ENCODE results near the gene PLXDC2.

The PLXDC2 gene

DNA sequence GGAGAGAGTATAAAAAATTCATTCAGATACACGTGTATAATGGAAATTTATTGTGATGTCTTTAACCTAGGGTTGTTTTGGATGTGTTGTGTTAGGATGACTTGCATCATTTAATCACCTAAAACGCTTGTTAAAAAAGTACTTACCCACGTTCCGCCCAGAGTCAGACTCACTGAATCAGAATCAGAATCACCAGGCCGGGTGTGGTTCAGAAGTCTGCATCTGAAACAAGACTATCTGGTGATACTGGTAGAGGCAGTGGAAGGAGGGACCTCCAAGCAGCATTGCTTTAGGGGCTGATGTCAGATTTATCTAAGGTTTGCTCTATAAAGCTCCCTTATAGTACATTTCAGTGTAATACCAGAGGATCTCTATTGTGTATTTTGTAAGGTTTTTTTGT, 20.5 kb upstream of the PLXDC2 start:
- no peaks in the 10 kb centered on the region for H3K4me1 ChIP-seq (ENCODE audit: insufficient read depth, low read length)

GRCh38 chr10:19800161-19800560, 16.1 kb upstream of the PLXDC2 start:
- Histone ChIP-seq H3K9ac (ENCODE audit: low read depth, low read length) (no peak overlapping the region), H3K4me1 (ENCODE audit: insufficient read depth, low read length) (no peaks in the 10 kb centered on the region), H3K9me3 (ENCODE audit: control insufficient read depth, insufficient read depth, low read length) (0 out of 2 replicates have a peak, but pooled peaks cover 2% of the 10 kb centered on the region), H3K36me3 (ENCODE audit: insufficient read depth, low read length) (no peaks in the 10 kb centered on the region)

More for the DNA sequence above, 20.5 kb upstream of the PLXDC2 start:
- H3K36me3 ChIP-seq (ENCODE audit: insufficient read depth, low read length): no peaks in the 10 kb centered on the region
- H3K9me3 ChIP-seq (ENCODE audit: control insufficient read depth, insufficient read depth, low read length): 0 out of 2 replicates have a peak, but pooled peaks cover 2% of the 10 kb centered on the region
- H3K9ac ChIP-seq (ENCODE audit: low read depth, low read length): no peak overlapping the region

- Histone ChIP-seq H3K9me3 (ENCODE audit: control insufficient read depth, insufficient read depth, low read length) (0 out of 2 replicates have a peak, but pooled peaks cover 2% of the 10 kb centered on the region), H3K36me3 (ENCODE audit: insufficient read depth, low read length) (no peaks in the 10 kb centered on the region), H3K4me1 (ENCODE audit: insufficient read depth, low read length) (no peaks in the 10 kb centered on the region), H3K9ac (ENCODE audit: low read depth, low read length) (no peak overlapping the region)
These were observed 14.9 kb upstream of the PLXDC2 start for GRCh38 chr10:19801369-19801768.

- 0 out of 2 replicates have a peak, but pooled peaks cover 2% of the 10 kb centered on the region for H3K9me3 ChIP-seq (ENCODE audit: control insufficient read depth, insufficient read depth, low read length)
- no peaks in the 10 kb centered on the region for H3K36me3 ChIP-seq (ENCODE audit: insufficient read depth, low read length)
- H3K9ac ChIP-seq (ENCODE audit: low read depth, low read length): no peak overlapping the region
- no peaks in the 10 kb centered on the region for H3K4me1 ChIP-seq (ENCODE audit: insufficient read depth, low read length)
These were observed 12.6 kb upstream of the PLXDC2 start for GRCh38 chr10:19803676-19804075.

DNA sequence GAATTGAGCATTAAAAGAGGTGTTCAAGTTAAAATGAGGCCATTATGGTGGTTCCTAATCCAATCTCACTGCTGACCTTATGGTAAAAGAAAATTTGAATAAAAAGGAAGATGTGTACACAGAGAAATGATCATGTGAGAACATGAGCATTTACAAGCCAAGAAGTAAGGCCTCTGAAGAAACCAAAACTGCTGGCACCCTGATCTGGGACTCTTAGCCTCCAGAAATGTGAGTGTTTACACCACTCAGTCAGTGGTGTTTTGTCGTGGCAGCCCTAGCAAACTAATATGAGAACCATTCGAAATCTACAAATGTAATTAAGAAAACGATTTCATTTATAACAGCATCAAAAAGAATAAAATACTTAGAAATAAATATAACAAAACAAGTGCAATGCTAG, 6.8 kb upstream of the PLXDC2 start:
- Histone ChIP-seq H3K4me1 (ENCODE audit: insufficient read depth, low read length) (no peaks in the 10 kb centered on the region), H3K36me3 (ENCODE audit: insufficient read depth, low read length) (no peaks in the 10 kb centered on the region), H3K9ac (ENCODE audit: low read depth, low read length) (no peak overlapping the region), H3K9me3 (ENCODE audit: control insufficient read depth, insufficient read depth, low read length) (no peaks in the 10 kb centered on the region)

DNA sequence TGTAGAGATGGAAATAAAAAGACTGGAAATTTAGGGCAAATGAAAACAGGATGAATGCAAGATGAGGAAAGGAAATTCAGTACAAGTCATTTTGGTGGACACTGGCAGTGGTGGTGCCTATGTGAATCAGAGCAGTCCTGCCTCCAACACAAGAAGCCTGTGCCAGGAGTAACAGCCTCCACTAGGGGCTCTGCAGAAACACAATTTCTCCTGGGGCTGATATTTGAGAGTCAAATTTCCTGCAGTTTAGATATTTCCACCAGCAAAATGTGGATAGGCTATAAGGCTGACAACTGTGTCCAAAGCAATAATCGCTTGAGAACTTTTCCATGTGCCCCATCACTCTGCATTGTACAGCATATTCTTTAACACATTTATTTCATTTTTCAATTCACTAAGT, 4.7 kb upstream of the PLXDC2 start:
- Histone ChIP-seq H3K36me3 (ENCODE audit: insufficient read depth, low read length) (no peaks in the 10 kb centered on the region), H3K9me3 (ENCODE audit: control insufficient read depth, insufficient read depth, low read length) (no peaks in the 10 kb centered on the region), H3K4me1 (ENCODE audit: insufficient read depth, low read length) (0 out of 2 replicates have a peak, but pooled peaks cover 4% of the 10 kb centered on the region), H3K9ac (ENCODE audit: low read depth, low read length) (no peak overlapping the region)

- Histone ChIP-seq H3K36me3 (ENCODE audit: insufficient read depth, low read length) (no peaks in the 10 kb centered on the region), H3K9ac (ENCODE audit: low read depth, low read length) (no peak overlapping the region), H3K4me1 (ENCODE audit: insufficient read depth, low read length) (0 out of 2 replicates have a peak, but pooled peaks cover 4% of the 10 kb centered on the region), H3K9me3 (ENCODE audit: control insufficient read depth, insufficient read depth, low read length) (no peaks in the 10 kb centered on the region)
These were observed 3.3 kb upstream of the PLXDC2 start for GRCh38 chr10:19812976-19813375.

DNA sequence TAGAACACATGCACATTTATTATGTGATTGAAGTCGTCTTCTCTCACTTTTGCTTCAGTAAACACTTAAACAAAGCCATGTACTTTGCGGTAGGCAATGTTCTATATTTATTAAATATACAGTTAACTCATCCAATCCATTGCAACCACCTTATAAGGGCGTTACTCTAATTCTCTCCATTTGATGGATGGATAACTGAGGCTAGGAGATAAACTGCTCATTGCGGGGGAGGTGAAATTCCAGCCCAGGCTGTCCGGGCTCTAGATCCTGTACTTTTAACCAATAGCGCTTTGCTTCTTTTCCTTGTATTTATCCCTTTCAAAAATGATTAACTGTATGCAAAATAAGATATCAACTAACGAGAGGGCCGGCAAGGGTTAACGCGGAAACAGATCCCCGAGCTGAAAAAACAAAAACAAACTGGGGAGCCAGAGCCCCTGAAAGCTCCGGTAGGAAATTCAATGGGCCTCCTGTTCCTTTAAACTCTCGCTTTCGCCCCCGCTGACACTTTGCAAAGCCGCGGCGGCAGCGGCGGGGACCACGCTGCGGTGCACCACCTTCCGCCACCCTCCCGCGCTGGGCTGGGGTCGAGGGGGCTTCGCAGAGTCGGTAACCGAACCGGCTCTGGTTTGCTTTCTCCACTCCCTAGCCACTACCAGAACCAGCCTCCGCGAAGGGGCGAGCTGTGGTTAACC, 1.0 kb upstream of the PLXDC2 start:
- no peaks in the 10 kb centered on the region for H3K9me3 ChIP-seq (ENCODE audit: control insufficient read depth, insufficient read depth, low read length)
- H3K36me3 ChIP-seq (ENCODE audit: insufficient read depth, low read length): no peaks in the 10 kb centered on the region
- H3K9ac ChIP-seq (ENCODE audit: low read depth, low read length): peak overlapping the region; percentile 92
- H3K4me1 ChIP-seq (ENCODE audit: insufficient read depth, low read length): 0 out of 2 replicates have a peak, but pooled peaks cover 4% of the 10 kb centered on the region

GRCh38 chr10:19815731-19816410, 361 bp upstream of the PLXDC2 start:
- Histone ChIP-seq H3K9me3 (ENCODE audit: control insufficient read depth, insufficient read depth, low read length) (no peaks in the 10 kb centered on the region), H3K36me3 (ENCODE audit: insufficient read depth, low read length) (no peaks in the 10 kb centered on the region), H3K9ac (ENCODE audit: low read depth, low read length) (peak overlapping the region; percentile 92), H3K4me1 (ENCODE audit: insufficient read depth, low read length) (0 out of 2 replicates have a peak, but pooled peaks cover 4% of the 10 kb centered on the region)

GRCh38 chr10:19817231-19817933, 1.1 kb downstream of the PLXDC2 start:
- H3K4me1 ChIP-seq (ENCODE audit: insufficient read depth, low read length): 0 out of 2 replicates have a peak, but pooled peaks cover 4% of the 10 kb centered on the region
- no peaks in the 10 kb centered on the region for H3K36me3 ChIP-seq (ENCODE audit: insufficient read depth, low read length)
- peak overlapping the region; percentile 92 for H3K9ac ChIP-seq (ENCODE audit: low read depth, low read length)
- H3K9me3 ChIP-seq (ENCODE audit: control insufficient read depth, insufficient read depth, low read length): no peaks in the 10 kb centered on the region

GRCh38 chr10:19818876-19819275, 2.6 kb downstream of the PLXDC2 start:
- H3K9me3 ChIP-seq (ENCODE audit: control insufficient read depth, insufficient read depth, low read length): no peaks in the 10 kb centered on the region

GRCh38 chr10:19819419-19820033, 3.3 kb downstream of the PLXDC2 start:
- Histone ChIP-seq H3K4me1 (ENCODE audit: insufficient read depth, low read length) (0 out of 2 replicates have a peak, but pooled peaks cover 4% of the 10 kb centered on the region), H3K9ac (ENCODE audit: low read depth, low read length) (no peak overlapping the region), H3K36me3 (ENCODE audit: insufficient read depth, low read length) (no peaks in the 10 kb centered on the region), H3K9me3 (ENCODE audit: control insufficient read depth, insufficient read depth, low read length) (no peaks in the 10 kb centered on the region)

More at GRCh38 chr10:19818876-19819275, 2.6 kb downstream of the PLXDC2 start:
- Histone ChIP-seq H3K9ac (ENCODE audit: low read depth, low read length) (no peak overlapping the region), H3K4me1 (ENCODE audit: insufficient read depth, low read length) (0 out of 2 replicates have a peak, but pooled peaks cover 4% of the 10 kb centered on the region), H3K36me3 (ENCODE audit: insufficient read depth, low read length) (no peaks in the 10 kb centered on the region)

GRCh38 chr10:19824381-19825342, 8.4 kb downstream of the PLXDC2 start:
- Histone ChIP-seq H3K4me1 (ENCODE audit: insufficient read depth, low read length) (peaks cover 18% of the 10 kb centered on the region; the same call in 1 of the 2 replicates), H3K9ac (ENCODE audit: low read depth, low read length) (no peak overlapping the region), H3K36me3 (ENCODE audit: insufficient read depth, low read length) (no peaks in the 10 kb centered on the region)

More at GRCh38 chr10:19824381-19825342, 8.4 kb downstream of the PLXDC2 start:
- no peaks in the 10 kb centered on the region for H3K9me3 ChIP-seq (ENCODE audit: control insufficient read depth, insufficient read depth, low read length)

Data from ES-I3 (cell line).